ENCODE measurements around the gene PLCB1.

DNA sequence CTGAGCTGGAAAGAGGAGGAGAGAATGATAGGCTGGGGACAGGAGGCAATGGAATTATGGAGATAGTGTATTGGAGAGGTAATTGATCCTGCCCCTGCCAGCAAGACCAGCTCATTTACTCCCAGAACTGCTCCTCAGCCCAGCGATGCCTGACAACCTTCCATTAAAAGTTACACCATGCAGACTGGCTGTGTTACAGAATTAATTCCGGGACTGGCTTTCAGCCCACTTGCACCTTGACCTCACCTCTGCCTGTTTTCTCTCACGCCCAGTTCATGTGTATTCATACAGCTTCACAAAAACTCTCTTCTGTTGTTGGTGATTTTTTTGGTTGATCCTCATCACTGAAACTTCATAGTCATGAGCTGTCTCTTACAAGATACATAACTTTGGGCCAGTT lies 207.3 kb downstream of the PLCB1 start:
- TF ChIP-seq POLR2A (IDR thresholded peaks at IDR 0.05; ENCODE audit: low read length) (no peak), GATA1 (IDR thresholded peaks at IDR 0.05; ENCODE audit: low read depth, low read length) (no peak)
